ENCODE results near the gene INPP4B. TPM values are rescaled to one million over a fixed set of nuclear protein-coding genes. Genes with fewer than 3 reads are reported as not detected.

Gene INPP4B
- total RNA-seq, 1 donor from 2014 or later, result 3.4 TPM

DNA sequence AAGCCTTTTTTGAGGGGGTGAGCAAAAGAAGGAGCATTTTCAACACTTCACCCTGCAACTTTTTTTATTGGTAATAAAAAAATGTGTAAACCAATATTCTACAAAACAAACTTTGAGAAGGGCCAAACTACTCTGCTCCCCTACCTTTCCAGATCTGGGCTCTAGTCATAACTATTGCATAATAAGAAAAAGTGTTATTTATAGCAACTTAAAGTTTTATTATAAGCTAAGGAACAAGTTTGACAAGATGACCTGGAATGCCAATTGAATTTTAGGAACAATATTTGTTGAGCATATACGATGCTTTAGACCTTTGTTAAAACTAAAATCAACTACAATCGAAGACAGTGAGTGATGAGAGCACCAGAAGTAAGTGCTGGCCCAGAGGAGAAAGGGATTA lies 800.1 kb downstream of the INPP4B start:
- Mint-ChIP-seq H3K27ac (no peak overlapping the region), H3K36me3 (ENCODE audit: insufficient read depth) (no peaks in the 10 kb centered on the region), H3K4me1 (ENCODE audit: low read depth) (no peaks in the 10 kb centered on the region), H3K4me3 (ENCODE audit: low read depth) (no peak overlapping the region), H3K9me3 (ENCODE audit: low read depth) (no peaks in the 10 kb centered on the region), H3K27me3 (no peaks in the 10 kb centered on the region)
- TF ChIP-seq, protein P1, sequence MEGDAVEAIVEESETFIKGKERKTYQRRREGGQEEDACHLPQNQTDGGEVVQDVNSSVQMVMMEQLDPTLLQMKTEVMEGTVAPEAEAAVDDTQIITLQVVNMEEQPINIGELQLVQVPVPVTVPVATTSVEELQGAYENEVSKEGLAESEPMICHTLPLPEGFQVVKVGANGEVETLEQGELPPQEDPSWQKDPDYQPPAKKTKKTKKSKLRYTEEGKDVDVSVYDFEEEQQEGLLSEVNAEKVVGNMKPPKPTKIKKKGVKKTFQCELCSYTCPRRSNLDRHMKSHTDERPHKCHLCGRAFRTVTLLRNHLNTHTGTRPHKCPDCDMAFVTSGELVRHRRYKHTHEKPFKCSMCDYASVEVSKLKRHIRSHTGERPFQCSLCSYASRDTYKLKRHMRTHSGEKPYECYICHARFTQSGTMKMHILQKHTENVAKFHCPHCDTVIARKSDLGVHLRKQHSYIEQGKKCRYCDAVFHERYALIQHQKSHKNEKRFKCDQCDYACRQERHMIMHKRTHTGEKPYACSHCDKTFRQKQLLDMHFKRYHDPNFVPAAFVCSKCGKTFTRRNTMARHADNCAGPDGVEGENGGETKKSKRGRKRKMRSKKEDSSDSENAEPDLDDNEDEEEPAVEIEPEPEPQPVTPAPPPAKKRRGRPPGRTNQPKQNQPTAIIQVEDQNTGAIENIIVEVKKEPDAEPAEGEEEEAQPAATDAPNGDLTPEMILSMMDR (IDR thresholded peaks at IDR 0.05; ENCODE audit: unreplicated experiment), result no peak
- DNase-seq (ENCODE audit: low spot score, unreplicated experiment), result no peak

DNA sequence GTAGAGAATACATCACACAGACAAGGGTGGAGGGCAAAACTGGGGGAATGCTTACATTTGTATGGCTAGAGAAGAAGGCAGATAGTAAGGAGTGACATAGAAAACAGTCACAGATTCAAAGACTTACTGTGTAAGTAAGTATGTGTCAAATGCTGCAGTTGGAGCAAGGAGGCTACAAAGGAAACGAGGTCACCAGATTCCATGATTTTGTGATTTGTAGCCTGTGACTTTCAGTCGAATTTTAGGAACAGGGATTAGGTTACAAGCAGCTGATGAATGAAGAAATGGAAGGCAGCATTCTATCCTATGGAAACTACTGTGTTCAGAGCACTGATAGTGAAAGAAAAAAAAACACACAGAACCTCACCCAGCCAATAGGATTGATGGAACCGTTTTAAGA lies 801.8 kb downstream of the INPP4B start:
- Mint-ChIP-seq H3K27ac (no peak overlapping the region), H3K9me3 (ENCODE audit: low read depth) (no peaks in the 10 kb centered on the region), H3K36me3 (ENCODE audit: insufficient read depth) (no peaks in the 10 kb centered on the region), H3K4me1 (ENCODE audit: low read depth) (no peaks in the 10 kb centered on the region), H3K27me3 (no peaks in the 10 kb centered on the region), H3K4me3 (ENCODE audit: low read depth) (no peak overlapping the region)
- DNase-seq (ENCODE audit: low spot score, unreplicated experiment), result no peak
- TF ChIP-seq, protein P1 (IDR thresholded peaks at IDR 0.05; ENCODE audit: unreplicated experiment), result no peak

DNA sequence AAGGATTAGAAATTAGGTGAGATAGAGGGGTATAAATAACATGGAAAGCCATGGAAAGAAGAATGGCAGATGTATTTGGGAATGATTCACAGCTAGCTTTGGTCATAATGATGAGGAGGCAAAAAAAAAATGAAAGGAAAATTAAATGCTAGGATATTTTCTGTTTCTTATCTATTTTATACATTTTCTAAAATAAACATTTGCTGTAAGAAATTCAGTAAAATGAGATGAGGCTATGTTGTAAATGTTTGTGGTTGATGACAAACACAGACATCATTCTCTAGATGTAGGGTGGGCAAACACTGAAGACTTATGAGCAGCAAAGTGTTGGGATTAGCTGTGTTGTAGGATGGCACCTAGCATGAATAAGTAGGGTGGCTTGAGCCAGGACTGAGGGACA lies 802.6 kb downstream of the INPP4B start:
- Mint-ChIP-seq H3K27ac (no peak overlapping the region), H3K4me3 (ENCODE audit: low read depth) (no peak overlapping the region), H3K36me3 (ENCODE audit: insufficient read depth) (no peaks in the 10 kb centered on the region), H3K4me1 (ENCODE audit: low read depth) (no peaks in the 10 kb centered on the region), H3K27me3 (no peaks in the 10 kb centered on the region), H3K9me3 (ENCODE audit: low read depth) (no peaks in the 10 kb centered on the region)
- TF ChIP-seq, protein P1 (IDR thresholded peaks at IDR 0.05; ENCODE audit: unreplicated experiment), result no peak
- no peak for DNase-seq (ENCODE audit: low spot score, unreplicated experiment)

DNA sequence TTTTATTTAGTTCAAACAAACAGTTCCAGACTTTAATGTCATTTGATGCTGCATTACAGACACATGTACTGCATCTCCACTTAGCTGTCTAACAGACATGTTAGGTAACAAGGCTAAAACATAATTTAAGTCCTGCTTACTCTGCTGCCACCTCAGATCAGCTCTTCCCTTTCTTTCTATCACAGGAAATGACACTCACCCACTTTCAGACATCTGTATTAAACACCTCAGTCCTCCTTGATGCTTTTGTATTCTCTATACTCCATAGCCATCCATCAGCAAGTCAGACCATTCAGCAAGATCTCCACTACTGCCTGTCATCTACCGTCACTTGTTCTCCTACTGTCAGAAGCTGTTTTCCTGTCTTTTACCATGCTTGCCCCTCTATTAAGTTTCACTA lies 804.3 kb downstream of the INPP4B start:
- Mint-ChIP-seq H3K4me1 (ENCODE audit: low read depth) (peaks cover 4% of the 10 kb centered on the region), H3K27ac (no peak overlapping the region), H3K4me3 (ENCODE audit: low read depth) (no peak overlapping the region), H3K36me3 (ENCODE audit: insufficient read depth) (no peaks in the 10 kb centered on the region), H3K9me3 (ENCODE audit: low read depth) (no peaks in the 10 kb centered on the region), H3K27me3 (no peaks in the 10 kb centered on the region)
- TF ChIP-seq, protein P1 (IDR thresholded peaks at IDR 0.05; ENCODE audit: unreplicated experiment), result no peak
- no peak for DNase-seq (ENCODE audit: low spot score, unreplicated experiment)

DNA sequence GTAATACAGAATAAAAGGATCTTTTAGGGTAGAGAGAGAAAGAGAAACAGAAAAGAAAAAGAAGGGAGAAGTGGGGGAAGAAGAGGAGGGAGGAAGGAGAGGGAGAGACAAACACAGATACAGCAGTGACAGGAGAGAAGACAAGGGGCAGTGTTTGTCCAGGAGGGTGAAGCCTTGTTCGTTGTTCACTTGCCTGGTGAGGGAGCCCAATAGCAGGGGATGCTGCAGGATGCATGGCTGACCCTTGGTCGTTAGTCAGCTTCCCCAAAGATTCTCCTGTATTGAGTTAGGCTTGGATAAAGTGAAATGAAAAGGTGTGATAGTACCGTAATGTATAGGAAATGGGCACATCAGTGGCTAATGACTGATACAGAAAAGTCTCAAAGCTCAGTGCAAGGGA lies 806.1 kb downstream of the INPP4B start:
- Mint-ChIP-seq H3K36me3 (ENCODE audit: insufficient read depth) (no peaks in the 10 kb centered on the region), H3K4me1 (ENCODE audit: low read depth) (peaks cover 4% of the 10 kb centered on the region), H3K27ac (no peak overlapping the region), H3K4me3 (ENCODE audit: low read depth) (no peak overlapping the region), H3K9me3 (ENCODE audit: low read depth) (no peaks in the 10 kb centered on the region), H3K27me3 (no peaks in the 10 kb centered on the region)
- TF ChIP-seq, protein P1 (IDR thresholded peaks at IDR 0.05; ENCODE audit: unreplicated experiment), result no peak
- DNase-seq (ENCODE audit: low spot score, unreplicated experiment), result no peak

Data from progenitor cell of endocrine pancreas (in vitro differentiated cells).